Ascending aorta (tissue), 2 donors: Measurements from ENCODE around the gene DTX3L. TPM values are rescaled to one million over a fixed set of nuclear protein-coding genes. Genes with fewer than 3 reads are reported as not detected.

Experiments
- DNase-seq, 2 donors: peaks; one replicate each; pipeline ENCODE4 v3.0.0-alpha.2; 2019; ENCODE audit warnings: low spot score in 2 of 2
- H3K27ac ChIP-seq, 2 donors: fragments of 200-600 bp; sonication (generic); one replicate each; pipeline ENCODE4 v1.5.1; 2016 to 2017; ENCODE audit warnings: mild to moderate bottlenecking in 1 of 2
- H3K27me3 ChIP-seq: fragments of 200-600 bp; sonication (generic); one replicate; pipeline ENCODE4 v1.5.1; 2017
- H3K36me3 ChIP-seq, 2 donors: fragments of 200-600 bp; sonication (generic); one replicate each; pipeline ENCODE4 v1.5.1; 2016
- H3K4me1 ChIP-seq, 2 donors: fragments of 200-600 bp; sonication (generic); one replicate each; pipeline ENCODE4 v1.5.1; 2016 to 2017; ENCODE audit warnings: mild to moderate bottlenecking in 1 of 2
- H3K4me3 ChIP-seq, 2 donors: fragments of 200-600 bp; sonication (generic); one replicate each; pipeline ENCODE4 v1.5.1; 2016 to 2017; ENCODE audit warnings: mild to moderate bottlenecking in 1 of 2
- H3K9me3 ChIP-seq, 2 donors: fragments of 200-600 bp; sonication (generic); one replicate each; pipeline ENCODE4 v1.5.1; 2016
- CTCF ChIP-seq, 3 experiments: fragments of 200-600 bp in 2 of 3; fragments of 450-650 bp in 1 of 3; sonication (generic) in 2 of 3; IDR thresholded peaks; one replicate each; pipeline ENCODE4 v1.5.1; 2016 to 2019; ENCODE audit warnings: antibody characterized with exemption in 3 of 3, mild to moderate bottlenecking in 1 of 3, moderate library complexity in 1 of 3
- intact Hi-C: fragments of 100-400 bp; cut with DNase I; formaldehyde crosslinking; loops from one replicate; pipeline ENCODE4 v1.15.1; 2023
- total RNA-seq: library from RNA; depleted of rRNA; stranded (reverse); fragments of >200 nt; gene quantifications from one replicate; pipeline ENCODE4 v1.1.0, GENCODE V29; 2016

The DTX3L gene
- total RNA-seq, 1 donor from 2014 or later = 22.4 TPM

GRCh38 chr3:122536632-122537001 is 27.5 kb upstream of the DTX3L start:
- Histone ChIP-seq H3K4me1 (no peaks in the 10 kb centered on the region), H3K9me3 (no peaks in the 10 kb centered on the region), H3K36me3 (peaks cover 65 to 70% of the 10 kb centered on the region in 2 donors), H3K27ac (no peak overlapping the region), H3K27me3 (no peaks in the 10 kb centered on the region), H3K4me3 (no peak overlapping the region)
- intact Hi-C loops = no loop called here
- DNase-seq = no peak
- TF ChIP-seq CTCF (IDR thresholded peaks at IDR 0.05) = no peak

GRCh38 chr3:122538956-122539490 is 25.1 kb upstream of the DTX3L start:
- intact Hi-C loops = no loop called here

DNA sequence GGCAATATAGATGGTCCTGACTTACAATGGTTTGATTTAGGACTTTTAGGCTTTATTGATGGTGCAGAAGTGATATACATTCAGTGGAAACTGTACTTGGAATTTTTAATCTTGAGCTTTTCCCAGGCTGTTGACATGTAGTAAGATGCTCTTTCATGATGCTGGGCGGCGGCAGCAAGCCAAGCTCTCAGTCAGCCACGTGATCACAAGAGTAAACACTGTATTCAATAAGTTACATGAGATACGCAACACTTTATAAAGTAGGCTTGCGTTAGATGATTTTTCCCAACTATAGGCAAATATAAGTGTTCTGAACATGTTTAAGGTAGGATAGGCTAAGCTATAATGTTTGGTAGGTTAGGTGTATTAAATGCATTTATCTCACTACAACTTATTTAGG is 18.0 kb upstream of the DTX3L start:
- Histone ChIP-seq H3K27ac (no peak overlapping the region), H3K4me3 (no peak overlapping the region), H3K4me1 (no peaks in the 10 kb centered on the region), H3K9me3 (no peaks in the 10 kb centered on the region), H3K36me3 (peaks cover 29 to 56% of the 10 kb centered on the region in 2 donors), H3K27me3 (no peaks in the 10 kb centered on the region)
- DNase-seq = no peak
- intact Hi-C loops = no loop called here
- no peak for TF ChIP-seq CTCF (IDR thresholded peaks at IDR 0.05)

More at GRCh38 chr3:122538956-122539490, 25.1 kb upstream of the DTX3L start:
- Histone ChIP-seq H3K4me3 (no peak overlapping the region), H3K27ac (no peak overlapping the region), H3K27me3 (no peaks in the 10 kb centered on the region), H3K4me1 (no peaks in the 10 kb centered on the region), H3K36me3 (peaks cover 46 to 56% of the 10 kb centered on the region in 2 donors), H3K9me3 (no peaks in the 10 kb centered on the region)
- DNase-seq = no peak
- TF ChIP-seq CTCF (IDR thresholded peaks at IDR 0.05) = no peak

DNA sequence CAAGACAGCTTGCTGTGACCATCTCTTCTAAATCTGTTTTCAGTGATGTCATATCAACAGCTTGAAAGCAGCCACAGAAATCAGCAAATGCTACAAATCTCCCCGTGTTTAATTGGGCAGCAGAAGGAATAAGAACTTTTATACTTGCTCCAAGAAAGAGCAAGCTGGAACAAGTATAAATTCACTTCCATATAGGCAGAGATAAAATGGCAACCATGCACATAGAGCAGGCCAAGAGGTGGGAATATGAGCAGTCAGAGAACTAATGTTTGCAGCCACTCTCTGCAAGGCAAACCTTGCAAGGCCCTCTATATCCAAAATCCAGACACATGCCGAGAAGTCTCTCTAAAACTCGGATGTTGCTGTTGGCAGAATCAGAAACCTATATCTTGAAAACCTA is 16.1 kb upstream of the DTX3L start:
- no peak for TF ChIP-seq CTCF (IDR thresholded peaks at IDR 0.05)
- no peaks in the 10 kb centered on the region for H3K27me3 ChIP-seq
- H3K9me3 ChIP-seq = no peaks in the 10 kb centered on the region
- intact Hi-C loops = no loop called here
- no peak overlapping the region for H3K27ac ChIP-seq
- H3K36me3 ChIP-seq = peaks cover 37 to 58% of the 10 kb centered on the region in 2 donors
- no peak overlapping the region for H3K4me3 ChIP-seq
- no peak for DNase-seq
- no peaks in the 10 kb centered on the region for H3K4me1 ChIP-seq

GRCh38 chr3:122548619-122549018 is 15.5 kb upstream of the DTX3L start:
- peaks cover 37 to 57% of the 10 kb centered on the region in 2 donors for H3K36me3 ChIP-seq
- no peaks in the 10 kb centered on the region for H3K4me1 ChIP-seq
- intact Hi-C loops = no loop called here
- H3K27ac ChIP-seq = no peak overlapping the region
- DNase-seq = no peak
- no peaks in the 10 kb centered on the region for H3K9me3 ChIP-seq
- H3K27me3 ChIP-seq = no peaks in the 10 kb centered on the region
- H3K4me3 ChIP-seq = no peak overlapping the region
- TF ChIP-seq CTCF (IDR thresholded peaks at IDR 0.05) = no peak

GRCh38 chr3:122553171-122553570 is 11.0 kb upstream of the DTX3L start:
- no peak for TF ChIP-seq CTCF (IDR thresholded peaks at IDR 0.05)
- H3K4me1 ChIP-seq = no peaks in the 10 kb centered on the region
- H3K27ac ChIP-seq = no peak overlapping the region
- H3K4me3 ChIP-seq = no peak overlapping the region
- no peaks in the 10 kb centered on the region for H3K27me3 ChIP-seq
- intact Hi-C loops = no loop called here
- DNase-seq = no peak
- H3K36me3 ChIP-seq = peaks cover 29 to 63% of the 10 kb centered on the region in 2 donors
- H3K9me3 ChIP-seq = no peaks in the 10 kb centered on the region
